Prostate gland (tissue), 2 donors: ENCODE results near the gene GRIN1.

Source experiments
- POLR2A ChIP-seq: fragments of 450-650 bp; IDR thresholded peaks from one replicate; pipeline ENCODE4 v1.6.1; 2016; ENCODE audit warnings: antibody characterized with exemption, mild to moderate bottlenecking
- POLR2AphosphoS5 ChIP-seq: sonication (generic); formaldehyde crosslinking; IDR thresholded peaks from one replicate; pipeline ENCODE4 v1.6.1; 2017; ENCODE audit warnings: antibody characterized with exemption
- TF ChIP-seq, protein P1 (sequence below), 4 experiments: fragments of 200-600 bp in 2 of 4; fragments of 450-650 bp in 2 of 4; sonication (generic) in 2 of 4; IDR thresholded peaks; 1 replicate in 3 of 4; 2 replicates in 1 of 4; pipeline ENCODE4 v1.5.1; 2016 to 2019; ENCODE audit warnings: antibody characterized with exemption in 4 of 4, mild to moderate bottlenecking in 2 of 4, moderate library complexity in 2 of 4

DNA sequence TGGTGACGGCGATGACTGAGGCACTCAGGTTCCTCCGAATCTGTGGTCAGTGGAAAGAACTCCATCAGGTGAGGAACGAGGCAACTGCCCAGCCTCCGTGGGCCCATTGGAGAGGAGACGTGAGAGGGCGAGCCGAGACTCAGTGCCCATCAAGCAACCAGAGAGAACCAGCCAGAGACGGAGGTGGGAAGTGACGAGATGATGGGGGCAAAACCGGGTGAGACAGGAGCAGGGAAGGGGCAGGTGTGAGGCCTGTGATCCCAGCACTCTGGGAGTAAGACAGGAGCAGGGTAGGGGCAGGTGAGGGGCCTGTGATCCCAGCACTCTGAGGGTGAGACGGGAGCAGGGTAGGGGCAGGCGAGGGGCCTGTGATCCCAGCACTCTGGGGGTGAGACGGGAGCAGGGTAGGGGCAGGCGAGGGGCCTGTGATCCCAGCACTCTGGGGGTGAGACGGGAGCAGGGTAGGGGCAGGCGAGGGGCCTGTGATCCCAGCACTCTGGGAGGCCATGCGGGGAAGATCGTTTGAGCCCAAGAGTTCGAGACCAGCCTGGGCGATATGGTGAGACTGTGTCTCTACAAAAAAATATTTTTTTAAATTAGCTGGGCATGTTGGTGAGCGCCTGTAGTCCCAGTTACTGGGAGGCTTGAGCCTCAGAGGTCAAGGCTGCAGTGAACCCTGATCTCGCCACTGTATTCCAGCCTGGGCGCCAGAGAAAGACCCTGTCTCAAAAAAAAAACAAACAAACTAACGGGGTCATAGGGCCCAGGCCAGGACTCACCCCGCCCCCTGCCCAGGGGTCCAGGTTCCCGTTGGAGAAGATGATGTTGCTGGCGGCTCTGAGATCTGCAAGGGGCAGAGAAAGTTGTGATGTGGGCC, 27.8 kb upstream of the GRIN1 start:
- TF ChIP-seq, protein P1, sequence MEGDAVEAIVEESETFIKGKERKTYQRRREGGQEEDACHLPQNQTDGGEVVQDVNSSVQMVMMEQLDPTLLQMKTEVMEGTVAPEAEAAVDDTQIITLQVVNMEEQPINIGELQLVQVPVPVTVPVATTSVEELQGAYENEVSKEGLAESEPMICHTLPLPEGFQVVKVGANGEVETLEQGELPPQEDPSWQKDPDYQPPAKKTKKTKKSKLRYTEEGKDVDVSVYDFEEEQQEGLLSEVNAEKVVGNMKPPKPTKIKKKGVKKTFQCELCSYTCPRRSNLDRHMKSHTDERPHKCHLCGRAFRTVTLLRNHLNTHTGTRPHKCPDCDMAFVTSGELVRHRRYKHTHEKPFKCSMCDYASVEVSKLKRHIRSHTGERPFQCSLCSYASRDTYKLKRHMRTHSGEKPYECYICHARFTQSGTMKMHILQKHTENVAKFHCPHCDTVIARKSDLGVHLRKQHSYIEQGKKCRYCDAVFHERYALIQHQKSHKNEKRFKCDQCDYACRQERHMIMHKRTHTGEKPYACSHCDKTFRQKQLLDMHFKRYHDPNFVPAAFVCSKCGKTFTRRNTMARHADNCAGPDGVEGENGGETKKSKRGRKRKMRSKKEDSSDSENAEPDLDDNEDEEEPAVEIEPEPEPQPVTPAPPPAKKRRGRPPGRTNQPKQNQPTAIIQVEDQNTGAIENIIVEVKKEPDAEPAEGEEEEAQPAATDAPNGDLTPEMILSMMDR (IDR thresholded peaks at IDR 0.05) = no peak
- TF ChIP-seq POLR2AphosphoS5 (no peak), POLR2A (no peak)
